Neutrophil (primary cell): ENCODE data around the gene THUMPD1.
"Not testable (repeated sequence)": the region's sequence is repeated elsewhere in the genome, so short reads cannot be mapped to it uniquely, and the experiment has no call there.

Source experiments
- H3K27ac ChIP-seq: fragments of 200-600 bp; sonication (generic); 2 replicates; pipeline ENCODE4 v1.5.1; 2016; ENCODE audit warnings: mild to moderate bottlenecking, moderate library complexity
- H3K27me3 ChIP-seq: fragments of 200-600 bp; sonication (generic); 2 replicates; pipeline ENCODE4 v1.6.0; 2016; ENCODE audit warnings: mild to moderate bottlenecking
- H3K36me3 ChIP-seq: fragments of 200-600 bp; sonication (generic); 2 replicates; pipeline ENCODE4 v1.5.1; 2017
- H3K4me1 ChIP-seq, 2 experiments: fragments of 200-600 bp in 1 of 2; sonication (generic) in 1 of 2; 1 replicate in 1 of 2; 2 replicates in 1 of 2; pipeline versions ENCODE4 v1.5.1 to v1.6.1; 2013 to 2016; ENCODE audit warnings: low read depth in 1 of 2, low read length in 1 of 2, mild to moderate bottlenecking in 1 of 2, moderate library complexity in 1 of 2; ENCODE audit not compliant: control insufficient read depth in 1 of 2, insufficient read depth in 1 of 2
- H3K4me3 ChIP-seq, 2 experiments: fragments of 200-600 bp in 1 of 2; sonication (generic) in 1 of 2; 1 replicate in 1 of 2; 2 replicates in 1 of 2; pipeline ENCODE4 v1.5.1; 2013 to 2016; ENCODE audit warnings: low read depth in 1 of 2, low read length in 1 of 2, mild to moderate bottlenecking in 1 of 2, moderate library complexity in 1 of 2
- H3K9me3 ChIP-seq: fragments of 200-600 bp; sonication (generic); 2 replicates; pipeline ENCODE4 v1.5.1; 2016
- TF ChIP-seq, protein P1 (sequence below): fragments of 200-600 bp; sonication (generic); IDR thresholded peaks from 2 replicates; pipeline ENCODE4 v1.5.1; 2016; ENCODE audit warnings: antibody characterized with exemption

THUMPD1 gene

DNA sequence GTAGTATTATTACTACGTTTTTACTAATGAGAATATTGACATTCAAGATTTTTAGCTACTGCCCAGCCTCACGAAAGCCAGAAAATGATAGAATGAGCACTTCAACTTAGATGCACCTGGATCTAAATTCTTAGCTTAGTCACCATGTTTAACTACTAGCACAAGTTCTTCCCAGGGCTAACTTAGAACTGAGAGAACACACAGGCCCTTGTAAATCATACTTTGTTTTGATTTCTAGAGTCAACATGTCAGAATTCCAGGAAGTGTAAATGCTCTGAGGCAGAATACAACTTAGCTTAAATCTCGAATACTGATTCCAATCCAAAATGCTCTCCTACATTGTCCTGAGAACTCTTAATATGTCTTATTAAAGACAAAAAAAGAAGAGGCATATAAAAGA lies 37.3 kb downstream of the THUMPD1 start:
- Histone ChIP-seq H3K36me3 (no peaks in the 10 kb centered on the region), H3K27ac (no peak overlapping the region), H3K9me3 (no peaks in the 10 kb centered on the region), H3K4me3 (no peak overlapping the region), H3K4me1 (no peaks in the 10 kb centered on the region), H3K27me3 (no peaks in the 10 kb centered on the region)
- TF ChIP-seq, protein P1, sequence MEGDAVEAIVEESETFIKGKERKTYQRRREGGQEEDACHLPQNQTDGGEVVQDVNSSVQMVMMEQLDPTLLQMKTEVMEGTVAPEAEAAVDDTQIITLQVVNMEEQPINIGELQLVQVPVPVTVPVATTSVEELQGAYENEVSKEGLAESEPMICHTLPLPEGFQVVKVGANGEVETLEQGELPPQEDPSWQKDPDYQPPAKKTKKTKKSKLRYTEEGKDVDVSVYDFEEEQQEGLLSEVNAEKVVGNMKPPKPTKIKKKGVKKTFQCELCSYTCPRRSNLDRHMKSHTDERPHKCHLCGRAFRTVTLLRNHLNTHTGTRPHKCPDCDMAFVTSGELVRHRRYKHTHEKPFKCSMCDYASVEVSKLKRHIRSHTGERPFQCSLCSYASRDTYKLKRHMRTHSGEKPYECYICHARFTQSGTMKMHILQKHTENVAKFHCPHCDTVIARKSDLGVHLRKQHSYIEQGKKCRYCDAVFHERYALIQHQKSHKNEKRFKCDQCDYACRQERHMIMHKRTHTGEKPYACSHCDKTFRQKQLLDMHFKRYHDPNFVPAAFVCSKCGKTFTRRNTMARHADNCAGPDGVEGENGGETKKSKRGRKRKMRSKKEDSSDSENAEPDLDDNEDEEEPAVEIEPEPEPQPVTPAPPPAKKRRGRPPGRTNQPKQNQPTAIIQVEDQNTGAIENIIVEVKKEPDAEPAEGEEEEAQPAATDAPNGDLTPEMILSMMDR: no peak

DNA sequence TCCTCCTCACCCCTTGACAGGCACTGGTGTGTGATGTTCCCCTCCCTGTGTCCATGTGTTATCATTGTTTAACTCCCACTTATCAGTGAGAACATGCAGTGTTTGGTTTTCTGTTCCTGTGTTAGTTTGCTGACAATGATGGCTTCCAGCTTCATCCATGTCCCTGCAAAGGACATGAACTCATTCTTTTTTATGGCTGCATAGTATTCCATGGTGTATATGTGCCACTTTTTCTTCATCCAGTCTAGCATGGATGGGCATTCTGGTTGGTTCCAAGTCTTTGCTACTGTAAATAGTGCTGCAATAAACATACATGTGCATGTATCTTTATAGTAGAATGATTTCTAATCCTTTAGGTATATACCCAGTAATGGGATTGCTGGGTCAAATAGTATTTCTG lies 39.9 kb downstream of the THUMPD1 start:
- H3K27ac ChIP-seq, H3K4me1 ChIP-seq, H3K27me3 ChIP-seq, H3K9me3 ChIP-seq, H3K36me3 ChIP-seq, H3K4me3 ChIP-seq: not testable (repeated sequence)

DNA sequence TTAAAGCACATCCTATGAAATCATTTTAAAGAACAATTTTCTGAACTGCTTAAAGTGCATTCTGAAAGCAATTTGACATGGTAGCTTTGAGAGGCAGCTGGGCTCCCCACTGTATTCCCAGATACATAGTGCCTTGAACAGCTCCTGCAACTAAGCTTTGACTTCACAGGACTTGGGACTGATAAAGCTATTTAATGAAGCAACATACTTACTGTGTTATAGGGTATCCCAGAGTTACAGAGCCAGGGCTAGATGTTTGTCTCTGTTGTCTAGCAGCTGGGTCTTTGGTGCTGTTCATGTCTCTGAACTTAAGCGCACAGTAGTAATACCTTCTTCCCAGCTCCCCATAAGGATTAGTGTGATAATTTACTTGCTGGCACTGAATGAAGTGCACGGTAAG lies 45.0 kb downstream of the THUMPD1 start:
- H3K9me3 ChIP-seq: no peaks in the 10 kb centered on the region
- H3K27me3 ChIP-seq: no peaks in the 10 kb centered on the region
- H3K36me3 ChIP-seq: peaks cover 6% of the 10 kb centered on the region
- H3K4me3 ChIP-seq: no peak overlapping the region
- H3K27ac ChIP-seq: no peak overlapping the region
- peaks cover 17 to 18% of the 10 kb centered on the region in 2 experiments for H3K4me1 ChIP-seq
- TF ChIP-seq, protein P1: no peak

DNA sequence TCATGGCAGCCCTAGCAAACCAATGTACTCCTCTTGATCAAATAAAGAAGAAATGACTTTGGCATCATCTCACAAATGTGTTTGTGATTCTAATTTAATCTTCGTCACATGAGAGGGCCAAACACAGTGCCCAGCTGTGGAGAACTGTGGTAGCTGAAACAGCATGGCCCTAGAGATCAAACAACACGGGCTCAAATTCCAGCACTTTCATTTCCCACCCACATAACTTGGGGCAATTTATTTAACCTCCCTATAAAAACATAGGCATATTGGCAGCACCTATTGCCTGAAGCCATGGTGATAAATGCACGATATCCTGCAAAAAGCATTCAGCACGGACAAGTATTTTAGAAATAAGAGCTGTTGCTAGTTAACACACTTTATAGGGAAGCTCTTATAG lies 46.6 kb downstream of the THUMPD1 start:
- no peak overlapping the region for H3K27ac ChIP-seq
- TF ChIP-seq, protein P1: no peak

DNA sequence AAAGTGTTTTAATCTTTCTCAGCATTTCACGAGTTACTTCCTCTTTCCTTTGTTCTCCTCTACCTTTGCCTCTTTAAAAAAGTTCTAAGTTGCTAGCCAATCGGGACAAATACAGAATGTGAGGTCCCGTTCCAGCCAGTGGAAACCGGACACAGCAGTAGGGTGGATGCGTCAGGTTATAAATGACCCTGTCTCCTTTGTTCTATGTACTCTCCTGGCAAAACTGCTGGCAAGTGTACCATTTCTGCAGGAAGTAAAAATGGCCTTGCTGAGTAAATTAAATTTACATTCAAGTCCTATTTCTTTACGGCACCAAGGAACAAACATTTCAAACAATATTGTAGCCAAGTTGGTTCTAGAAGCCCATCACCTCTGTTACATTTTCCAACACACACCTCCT lies 47.5 kb downstream of the THUMPD1 start:
- Histone ChIP-seq H3K27ac (peak overlapping the region; percentile 73), H3K4me1 (peaks cover 17 to 18% of the 10 kb centered on the region in 2 experiments)
- not testable (repeated sequence) for H3K36me3 ChIP-seq, H3K4me3 ChIP-seq, H3K9me3 ChIP-seq, H3K27me3 ChIP-seq

More for the DNA sequence above, 46.6 kb downstream of the THUMPD1 start:
- Histone ChIP-seq H3K27me3 (no peaks in the 10 kb centered on the region), H3K9me3 (no peaks in the 10 kb centered on the region), H3K4me1 (peaks cover 17 to 18% of the 10 kb centered on the region in 2 experiments), H3K4me3 (no peak overlapping the region), H3K36me3 (peaks cover 6% of the 10 kb centered on the region)

DNA sequence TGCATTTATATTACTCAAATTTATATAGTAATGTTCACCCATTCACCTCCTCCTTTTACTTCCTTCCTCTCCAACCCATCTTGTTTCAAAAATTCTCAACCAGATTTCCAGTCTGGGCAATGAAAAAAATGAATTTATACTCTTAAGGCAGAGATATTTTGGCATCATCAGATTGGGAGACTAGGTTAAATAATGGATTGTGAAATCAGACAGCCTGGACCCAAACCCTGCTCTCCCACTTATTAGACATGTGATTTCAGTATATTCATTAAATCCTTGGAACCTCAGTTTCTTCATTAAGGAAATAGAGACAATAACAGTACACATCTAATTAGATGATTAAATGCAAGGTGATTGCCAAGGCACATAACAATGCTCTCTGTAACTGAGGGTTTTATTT lies 52.0 kb downstream of the THUMPD1 start:
- Histone ChIP-seq H3K4me1 (peaks cover 17 to 18% of the 10 kb centered on the region in 2 experiments), H3K9me3 (no peaks in the 10 kb centered on the region), H3K4me3 (no peak overlapping the region), H3K27ac (no peak overlapping the region), H3K36me3 (no peaks in the 10 kb centered on the region), H3K27me3 (no peaks in the 10 kb centered on the region)
- TF ChIP-seq, protein P1: no peak

DNA sequence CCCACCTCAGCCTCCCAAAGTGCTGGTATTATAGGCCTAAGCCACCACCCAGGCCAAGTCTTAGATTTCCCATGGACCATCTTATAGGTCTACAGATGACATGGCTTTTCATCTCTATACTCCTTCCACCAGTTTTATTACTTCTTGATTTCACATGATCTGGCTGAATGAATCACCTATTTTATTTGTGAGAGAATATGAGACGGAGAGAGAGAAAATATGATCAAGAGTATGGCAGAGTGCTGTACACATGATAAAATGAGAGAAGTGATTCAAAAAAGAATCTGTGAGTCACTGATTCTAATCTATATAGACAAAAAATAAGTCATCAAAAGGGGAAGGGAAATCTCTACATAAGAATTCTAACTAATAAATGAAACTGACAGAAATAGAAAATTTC lies 57.8 kb downstream of the THUMPD1 start:
- Histone ChIP-seq H3K27ac (no peak overlapping the region), H3K27me3 (no peaks in the 10 kb centered on the region), H3K4me3 (no peak overlapping the region), H3K4me1 (peaks cover 19 to 30% of the 10 kb centered on the region in 2 experiments), H3K36me3 (no peaks in the 10 kb centered on the region), H3K9me3 (no peaks in the 10 kb centered on the region)
- TF ChIP-seq, protein P1: no peak
